ENCODE data around the gene SIPA1L3.

DNA sequence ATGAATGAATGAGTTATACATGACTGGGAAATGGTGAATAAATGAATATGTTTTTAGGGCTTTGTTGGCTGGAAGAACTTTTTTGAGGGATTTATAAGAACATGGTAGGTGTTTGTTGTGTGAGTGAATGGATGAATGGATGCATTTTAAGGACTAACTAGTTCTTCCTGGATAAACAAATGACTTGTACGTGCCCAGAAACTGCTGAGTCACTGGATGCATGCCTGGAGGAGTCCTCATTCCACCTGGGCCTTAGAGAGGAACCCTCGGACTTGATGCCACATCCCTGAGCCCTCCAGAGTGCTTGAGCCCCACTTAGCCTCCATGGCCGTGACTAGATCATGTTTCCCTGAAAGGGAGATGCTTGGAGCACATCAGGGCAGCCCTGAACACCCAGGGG, 163.6 kb downstream of the SIPA1L3 start:
- TF ChIP-seq CTCF (IDR thresholded peaks at IDR 0.05) = no peak
- no peak for TF ChIP-seq POLR2A (IDR thresholded peaks at IDR 0.05)
